Nephron (organoid): ENCODE results near the gene ZSCAN5A.
"Not testable (repeated sequence)": the region's sequence is repeated elsewhere in the genome, so short reads cannot be mapped to it uniquely, and the experiment has no call there.

ENCODE experiments used
- H3K27ac Mint-ChIP-seq, 3 experiments: 2 replicates each; pipeline ENCODE4 v1.8.0; 2020; ENCODE audit warnings: mixed read lengths in 3 of 3, mild to moderate bottlenecking in 2 of 3, moderate library complexity in 1 of 3
- H3K27me3 Mint-ChIP-seq: 2 replicates; pipeline ENCODE4 v1.8.0; 2021; ENCODE audit warnings: low read depth, mild to moderate bottlenecking, moderate library complexity, mixed read lengths
- H3K36me3 Mint-ChIP-seq: 2 replicates; pipeline ENCODE4 v1.8.0; 2020; ENCODE audit warnings: low read depth, mixed read lengths
- H3K4me1 Mint-ChIP-seq: 2 replicates; pipeline ENCODE4 v1.8.0; 2020; ENCODE audit warnings: mixed read lengths
- H3K4me3 Mint-ChIP-seq, 3 experiments: 2 replicates each; pipeline ENCODE4 v1.8.0; 2020; ENCODE audit warnings: mild to moderate bottlenecking in 3 of 3, mixed read lengths in 3 of 3, moderate library complexity in 2 of 3
- H3K9me3 Mint-ChIP-seq: 2 replicates; pipeline ENCODE4 v1.8.0; 2020; ENCODE audit warnings: mixed read lengths
- CTCF ChIP-seq, 3 experiments: fragments of 200-600 bp; sonication (generic); IDR thresholded peaks; one replicate each; pipeline ENCODE4 v1.5.0; 2021; ENCODE audit warnings: antibody characterized with exemption in 3 of 3; ENCODE audit not compliant: unreplicated experiment in 3 of 3

ZSCAN5A gene

DNA sequence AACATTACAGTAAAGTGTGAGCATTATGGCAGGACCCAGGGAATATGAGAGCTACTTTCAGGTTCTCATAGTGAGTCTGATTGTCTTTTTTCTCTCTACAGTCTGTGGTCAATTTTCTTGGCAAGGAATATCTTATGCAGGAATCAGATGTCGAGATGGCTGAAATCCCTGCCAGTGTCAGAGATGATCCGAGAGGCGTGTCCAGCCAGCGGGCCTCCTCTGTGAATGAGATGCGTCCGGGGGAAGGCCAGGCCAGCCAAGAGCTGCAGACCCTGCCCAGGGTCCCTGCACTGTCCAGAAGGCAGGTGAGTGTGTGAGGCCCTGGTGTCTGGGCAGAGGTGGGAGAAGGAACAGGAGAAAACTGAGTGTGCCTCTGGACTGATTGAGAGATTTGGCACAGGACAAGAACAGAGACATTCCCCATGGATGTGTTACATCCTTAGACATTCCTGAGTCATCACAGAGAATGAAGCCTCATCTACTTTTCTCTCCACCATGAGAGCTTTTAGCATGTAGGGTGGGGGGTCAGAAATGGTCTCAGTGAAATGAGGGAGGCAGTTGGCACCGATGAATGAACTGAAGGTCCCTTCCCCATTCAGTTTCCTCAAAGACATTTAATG, 69.4 kb downstream of the ZSCAN5A start:
- no peaks in the 10 kb centered on the region for H3K4me1 Mint-ChIP-seq
- H3K27ac Mint-ChIP-seq, result no peak overlapping the region
- peaks cover 5% of the 10 kb centered on the region for H3K36me3 Mint-ChIP-seq
- no peaks in the 10 kb centered on the region for H3K9me3 Mint-ChIP-seq
- peaks cover 4% of the 10 kb centered on the region for H3K27me3 Mint-ChIP-seq
- no peak for TF ChIP-seq CTCF (IDR thresholded peaks at IDR 0.05; ENCODE audit: unreplicated experiment in 3 of 3)
- H3K4me3 Mint-ChIP-seq, result no peak overlapping the region

GRCh38 chr19:56223481-56223880, 91.2 kb downstream of the ZSCAN5A start:
- Mint-ChIP-seq H3K27me3 (no peaks in the 10 kb centered on the region), H3K9me3 (peaks cover 2% of the 10 kb centered on the region), H3K4me3 (no peak overlapping the region), H3K4me1 (no peaks in the 10 kb centered on the region), H3K36me3 (peaks cover 22% of the 10 kb centered on the region), H3K27ac (no peak overlapping the region)
- TF ChIP-seq CTCF (IDR thresholded peaks at IDR 0.05; ENCODE audit: unreplicated experiment in 3 of 3), result no peak

GRCh38 chr19:56222901-56223300, 91.7 kb downstream of the ZSCAN5A start:
- Mint-ChIP-seq H3K27me3 (peaks cover 5% of the 10 kb centered on the region), H3K36me3 (peaks cover 22% of the 10 kb centered on the region), H3K9me3 (peaks cover 2% of the 10 kb centered on the region), H3K27ac (no peak overlapping the region), H3K4me3 (no peak overlapping the region), H3K4me1 (no peaks in the 10 kb centered on the region)
- no peak for TF ChIP-seq CTCF (IDR thresholded peaks at IDR 0.05; ENCODE audit: unreplicated experiment in 3 of 3)

DNA sequence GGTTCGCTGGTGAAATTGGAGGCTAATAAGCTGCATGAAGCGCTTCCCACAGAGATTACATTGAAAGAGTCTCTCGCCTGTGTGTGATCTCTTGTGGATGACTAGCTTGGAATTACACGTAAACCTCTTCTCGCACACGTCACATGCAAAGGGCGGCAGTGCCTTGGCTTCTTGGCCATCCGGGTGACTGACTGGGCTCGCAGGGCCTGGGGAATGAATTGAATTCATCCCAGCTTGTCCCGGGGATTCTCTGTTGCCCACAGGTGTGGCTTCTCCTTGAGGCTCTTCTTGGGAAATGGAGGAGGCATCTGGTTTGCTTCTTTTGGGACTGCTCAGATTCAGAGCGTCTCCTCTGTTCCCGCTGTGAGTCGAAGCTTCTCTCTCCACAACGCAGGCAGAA, 92.8 kb downstream of the ZSCAN5A start:
- H3K4me1 Mint-ChIP-seq, result no peaks in the 10 kb centered on the region
- peaks cover 2% of the 10 kb centered on the region for H3K9me3 Mint-ChIP-seq
- H3K4me3 Mint-ChIP-seq, result no peak overlapping the region
- H3K27me3 Mint-ChIP-seq, result peaks cover 5% of the 10 kb centered on the region
- peaks cover 22% of the 10 kb centered on the region for H3K36me3 Mint-ChIP-seq
- no peak overlapping the region for H3K27ac Mint-ChIP-seq
- TF ChIP-seq CTCF (IDR thresholded peaks at IDR 0.05; ENCODE audit: unreplicated experiment in 3 of 3), result no peak

- not testable (repeated sequence) for H3K27me3 Mint-ChIP-seq, H3K4me1 Mint-ChIP-seq, H3K4me3 Mint-ChIP-seq, H3K27ac Mint-ChIP-seq, H3K9me3 Mint-ChIP-seq
- H3K36me3 Mint-ChIP-seq, result peaks cover 22% of the 10 kb centered on the region
Measured at GRCh38 chr19:56221442-56221841, 93.2 kb downstream of the ZSCAN5A start.

GRCh38 chr19:56218961-56219360, 95.7 kb downstream of the ZSCAN5A start:
- Mint-ChIP-seq H3K27me3 (peaks cover 11% of the 10 kb centered on the region), H3K9me3 (peaks cover 2% of the 10 kb centered on the region), H3K4me1 (no peaks in the 10 kb centered on the region), H3K4me3 (no peak overlapping the region), H3K27ac (no peak overlapping the region), H3K36me3 (peaks cover 22% of the 10 kb centered on the region)
- no peak for TF ChIP-seq CTCF (IDR thresholded peaks at IDR 0.05; ENCODE audit: unreplicated experiment in 3 of 3)
